ENCODE data around the gene ZNF354C. TPM values are rescaled to one million over a fixed set of nuclear protein-coding genes. Genes with fewer than 3 reads are reported as not detected.

The ZNF354C gene
- polyA plus RNA-seq, 1 donor from 2014 or later = 6.1 TPM

- no peak overlapping the region for H3K9ac ChIP-seq (ENCODE audit: low read length)
- H3K9me3 ChIP-seq (ENCODE audit: low read length) = peaks cover 8% of the 10 kb centered on the region
- no peaks in the 10 kb centered on the region for H4K20me1 ChIP-seq (ENCODE audit: insufficient read depth)
- H2AFZ ChIP-seq (ENCODE audit: low read depth, low read length) = no peak overlapping the region
- no peak overlapping the region for H3K27ac ChIP-seq (ENCODE audit: low read length)
- no peaks in the 10 kb centered on the region for H3F3A ChIP-seq (ENCODE audit: insufficient read depth, low read length, poor library complexity, severe bottlenecking)
- H3K4me2 ChIP-seq (ENCODE audit: low read length) = no peak overlapping the region
- no peaks in the 10 kb centered on the region for H3K9me2 ChIP-seq (ENCODE audit: insufficient read depth, low read length)
- H3K27me3 ChIP-seq (ENCODE audit: insufficient read depth, low read depth, low read length) = no peaks in the 10 kb centered on the region
- no peaks in the 10 kb centered on the region for H3K79me2 ChIP-seq (replicated peaks; ENCODE audit: insufficient read depth, low read length)
- TF ChIP-seq SMC3 (conservative IDR thresholded peaks at IDR 0.05; ENCODE audit: poor library complexity) (no peak), TAF1 (IDR thresholded peaks at IDR 0.05; ENCODE audit: low read depth) (no peak), REST (IDR thresholded peaks at IDR 0.05; ENCODE audit: borderline replicate concordance) (no peak), EP300 (conservative IDR thresholded peaks at IDR 0.05; ENCODE audit: poor library complexity, severe bottlenecking) (no peak), RAD21 (conservative IDR thresholded peaks at IDR 0.05) (no peak), POLR2AphosphoS5 (IDR thresholded peaks at IDR 0.05) (no peak), EZH2 (IDR thresholded peaks at IDR 0.05; ENCODE audit: borderline replicate concordance, insufficient read depth, low read length, poor library complexity, severe bottlenecking) (no peak), CTCF (IDR thresholded peaks at IDR 0.05; ENCODE audit: poor library complexity, severe bottlenecking) (no peak)
- no peaks in the 10 kb centered on the region for H3K36me3 ChIP-seq (ENCODE audit: insufficient read depth, low read length)
- H3K4me3 ChIP-seq (ENCODE audit: low read length) = no peak overlapping the region
These were observed 52.4 kb downstream of the ZNF354C start for GRCh38 chr5:179112469-179113142.

- no peak overlapping the region for H3K27ac ChIP-seq (ENCODE audit: low read length)
- no peaks in the 10 kb centered on the region for H3K27me3 ChIP-seq (ENCODE audit: insufficient read depth, low read depth, low read length)
- no peaks in the 10 kb centered on the region for H4K20me1 ChIP-seq (ENCODE audit: insufficient read depth)
- H3K4me2 ChIP-seq (ENCODE audit: low read length) = no peak overlapping the region
- no peak overlapping the region for H2AFZ ChIP-seq (ENCODE audit: low read depth, low read length)
- no peak overlapping the region for H3K9ac ChIP-seq (ENCODE audit: low read length)
- no peaks in the 10 kb centered on the region for H3K36me3 ChIP-seq (ENCODE audit: insufficient read depth, low read length)
- no peak overlapping the region for H3K4me3 ChIP-seq (ENCODE audit: low read length)
- TF ChIP-seq EP300 (conservative IDR thresholded peaks at IDR 0.05; ENCODE audit: poor library complexity, severe bottlenecking) = no peak
- H3K9me3 ChIP-seq (ENCODE audit: low read length) = peaks cover 8% of the 10 kb centered on the region
- H3K9me2 ChIP-seq (ENCODE audit: insufficient read depth, low read length) = no peaks in the 10 kb centered on the region
- H3K79me2 ChIP-seq (replicated peaks; ENCODE audit: insufficient read depth, low read length) = no peaks in the 10 kb centered on the region
- H3F3A ChIP-seq (ENCODE audit: insufficient read depth, low read length, poor library complexity, severe bottlenecking) = no peaks in the 10 kb centered on the region
These were observed 53.0 kb downstream of the ZNF354C start for GRCh38 chr5:179113143-179113530.
